ENCODE measurements around the gene CA12. TPM values are rescaled to one million over a fixed set of nuclear protein-coding genes. Genes with fewer than 3 reads are reported as not detected.

The CA12 gene
- total RNA-seq, 1 donor from 2014 or later = 8.9 TPM

Other genes with a start within 250 kb of the CA12 start
- gene RPS27L, start 224.4 kb downstream of the CA12 start, total RNA-seq = 45.6 TPM
- gene RAB8B, start 192.2 kb downstream of the CA12 start, total RNA-seq = 31.3 TPM
- 12.7 TPM for gene APH1B, start 104.2 kb downstream of the CA12 start, total RNA-seq
- gene USP3, start 122.7 kb upstream of the CA12 start, total RNA-seq = 60.0 TPM
- gene FBXL22, start 215.5 kb upstream of the CA12 start, total RNA-seq = 21.7 TPM

All from tongue (tissue), 1 donor.